ENCODE data around the gene CSRP1. TPM values are rescaled to one million over a fixed set of nuclear protein-coding genes. Genes with fewer than 3 reads are reported as not detected.

The CSRP1 gene
- total RNA-seq, 1 donor from 2014 or later, result 71.7 TPM

- intact Hi-C loops (cut with DNase I), result no loop called here
- no peak for DNase-seq (ENCODE audit: low spot score)
Observed at GRCh38 chr1:201466492-201466891, 40.4 kb downstream of the CSRP1 start.

DNA sequence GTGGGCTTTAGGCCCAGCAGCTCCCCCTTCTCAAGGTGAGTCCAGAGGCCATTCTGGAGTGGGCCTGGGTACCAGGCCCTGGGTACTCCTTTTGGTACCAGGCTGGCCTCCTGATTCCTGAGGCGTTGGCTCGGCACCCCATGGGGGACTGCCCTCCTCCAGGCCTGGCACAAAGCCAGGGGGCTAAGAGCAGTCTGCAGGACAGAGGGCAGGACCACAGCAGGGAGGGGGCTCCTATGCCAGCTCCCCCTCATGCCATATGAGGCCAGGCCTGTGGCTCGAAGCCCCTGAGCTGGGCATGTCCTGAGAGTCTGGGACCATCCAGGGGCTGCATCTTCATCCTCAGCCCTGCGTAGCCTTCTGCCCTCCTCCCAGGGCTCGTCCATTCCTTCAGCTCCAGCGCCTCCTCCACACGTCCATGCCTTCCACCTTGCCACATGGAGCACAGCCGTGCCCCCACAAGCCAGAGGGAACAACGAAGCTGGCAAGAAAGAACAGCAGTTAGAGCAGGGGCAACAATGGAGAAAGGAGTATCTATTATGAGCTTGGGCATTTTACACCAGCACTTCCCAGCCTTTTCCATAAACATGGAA lies 41.1 kb downstream of the CSRP1 start:
- no peak for DNase-seq (ENCODE audit: low spot score)
- intact Hi-C loops (cut with DNase I), result no loop called here

DNA sequence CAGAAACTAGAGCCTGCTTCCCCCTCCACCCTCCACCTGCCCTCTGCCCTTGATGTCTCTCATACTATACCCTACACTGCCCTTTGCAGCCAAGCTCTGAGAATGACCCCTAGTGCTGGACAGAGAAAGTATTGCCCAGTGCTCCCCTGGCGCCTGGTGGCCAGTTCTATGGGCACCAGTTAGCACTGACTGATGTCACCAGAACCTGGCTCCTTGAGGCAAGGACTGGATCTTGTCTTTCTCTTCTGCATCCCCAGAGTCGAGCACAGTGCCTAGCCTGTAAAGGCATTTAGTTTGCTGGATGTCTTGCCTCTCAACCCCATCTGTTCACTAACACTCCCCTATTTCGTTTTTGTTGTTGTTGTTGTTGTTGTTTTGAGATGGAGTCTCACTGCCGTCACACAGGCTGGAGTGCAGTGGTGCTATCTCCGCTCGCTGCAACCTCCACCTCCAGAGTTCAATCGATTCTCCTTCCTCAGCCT lies 43.8 kb downstream of the CSRP1 start:
- DNase-seq (ENCODE audit: low spot score), result no peak
- intact Hi-C loops (cut with DNase I), result loop anchor here (5.0 kb wide), 1 partner anchor 86 kb away; the partner anchor contains the start of gene TNNT2

DNA sequence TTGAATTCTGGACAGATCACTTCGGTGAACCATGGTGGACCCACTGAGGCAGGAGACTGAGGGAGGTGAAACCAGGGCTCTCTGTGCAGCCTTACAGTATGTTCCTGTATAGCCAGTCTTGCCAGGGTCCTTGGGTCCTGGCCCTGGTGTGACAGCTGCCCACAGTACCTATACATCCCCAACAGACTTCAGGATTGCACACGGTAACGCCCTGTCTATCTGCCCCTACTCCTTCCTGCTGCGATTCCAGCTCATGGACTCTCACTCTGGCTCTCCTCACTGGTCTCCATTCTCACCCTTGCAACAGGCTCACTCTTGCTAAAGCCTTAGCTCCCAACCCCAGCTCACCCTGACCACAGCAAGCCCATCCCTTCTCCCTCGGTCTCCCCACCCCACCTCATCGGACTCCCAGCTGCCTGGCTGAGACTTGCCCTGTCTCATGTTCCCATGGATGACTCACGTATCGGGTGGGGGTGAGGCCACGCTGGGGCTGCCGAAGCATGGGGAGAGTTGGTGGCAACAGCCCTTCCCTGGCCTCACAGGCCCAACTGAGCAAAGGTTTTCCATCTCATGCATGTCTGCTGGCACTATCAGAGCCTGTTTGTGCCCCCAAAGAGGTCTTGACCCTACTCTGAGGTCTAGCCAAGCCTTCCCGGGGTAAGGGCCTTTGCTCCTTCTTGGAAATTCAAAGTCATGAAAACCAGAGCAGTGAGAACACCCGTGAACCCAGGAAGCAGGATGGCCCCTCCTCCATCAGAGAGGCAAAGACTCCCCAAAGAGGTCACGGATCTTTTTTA lies 45.1 kb downstream of the CSRP1 start:
- intact Hi-C loops (cut with DNase I), result loop anchor here (5.0 kb wide), 1 partner anchor 85 kb away; the partner anchor contains the start of gene TNNT2
- DNase-seq (ENCODE audit: low spot score), result peak; percentile 91

DNA sequence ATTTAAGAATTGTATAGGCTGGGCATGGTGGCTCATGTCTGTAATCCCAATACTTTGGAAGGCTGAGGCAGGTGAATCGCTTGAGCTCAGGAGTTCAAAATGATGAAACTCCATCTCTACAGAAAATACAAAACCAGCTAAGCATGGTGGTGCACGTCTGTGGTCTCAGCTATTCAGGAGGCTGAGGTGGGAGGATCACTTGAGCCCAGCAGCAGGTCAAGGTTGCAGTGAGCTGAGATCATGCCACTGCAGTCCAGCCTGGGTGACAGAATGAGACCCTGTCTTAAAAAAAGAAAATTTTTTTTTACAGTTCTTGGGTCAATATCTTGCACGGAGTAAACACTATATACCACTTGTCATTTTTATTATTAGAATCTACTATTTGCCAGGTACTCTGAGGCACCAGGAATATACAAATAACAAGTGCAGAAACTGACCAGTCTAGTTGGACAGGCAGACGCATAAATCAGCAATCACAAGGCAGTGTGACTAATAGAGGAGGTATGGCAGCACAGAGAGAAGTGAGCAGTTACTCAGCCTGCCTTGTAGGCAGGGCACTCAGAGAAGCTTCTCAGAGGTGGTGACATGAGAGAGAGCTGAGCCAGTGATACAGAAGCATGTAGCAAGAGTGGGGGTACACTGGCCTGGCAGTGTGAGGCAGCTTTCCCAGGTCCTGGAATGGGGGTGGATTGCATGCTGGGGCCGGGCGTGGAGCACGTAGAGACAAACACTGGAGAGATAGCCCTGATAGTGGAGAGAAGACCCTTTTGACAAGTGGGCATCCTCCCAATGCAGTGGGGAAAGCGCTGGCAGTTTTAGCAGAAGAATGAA lies 45.9 kb downstream of the CSRP1 start:
- intact Hi-C loops (cut with DNase I), result loop anchor here (5.0 kb wide), 1 partner anchor 84 kb away; the partner anchor contains the start of gene TNNT2
- no peak for DNase-seq (ENCODE audit: low spot score)

DNA sequence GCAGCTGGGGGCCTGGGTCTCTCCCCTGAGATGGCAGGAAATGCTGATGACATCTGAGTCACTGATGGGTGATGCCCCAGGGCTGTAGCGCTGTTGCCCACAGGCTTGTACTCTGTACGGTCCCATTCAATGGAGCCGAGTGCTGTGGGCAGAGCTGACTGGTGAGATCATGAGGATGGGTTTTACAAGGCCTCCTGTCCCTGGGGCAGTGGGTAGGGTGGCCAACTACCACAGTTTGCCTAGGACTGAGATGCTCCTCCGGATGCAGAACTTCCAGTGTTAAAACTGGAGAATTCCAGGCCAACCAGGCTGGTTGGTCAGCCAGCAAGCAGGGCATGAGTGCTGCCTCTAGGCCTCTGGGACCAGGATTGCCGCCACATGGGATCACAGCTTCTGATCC lies 47.1 kb downstream of the CSRP1 start:
- no peak for DNase-seq (ENCODE audit: low spot score)
- intact Hi-C loops (cut with DNase I), result loop anchor here (5.0 kb wide), 1 partner anchor 82 kb away; the partner anchor contains the start of gene TNNT2

GRCh38 chr1:201459052-201459451 lies 47.9 kb downstream of the CSRP1 start:
- intact Hi-C loops (cut with DNase I), result no loop called here

DNA sequence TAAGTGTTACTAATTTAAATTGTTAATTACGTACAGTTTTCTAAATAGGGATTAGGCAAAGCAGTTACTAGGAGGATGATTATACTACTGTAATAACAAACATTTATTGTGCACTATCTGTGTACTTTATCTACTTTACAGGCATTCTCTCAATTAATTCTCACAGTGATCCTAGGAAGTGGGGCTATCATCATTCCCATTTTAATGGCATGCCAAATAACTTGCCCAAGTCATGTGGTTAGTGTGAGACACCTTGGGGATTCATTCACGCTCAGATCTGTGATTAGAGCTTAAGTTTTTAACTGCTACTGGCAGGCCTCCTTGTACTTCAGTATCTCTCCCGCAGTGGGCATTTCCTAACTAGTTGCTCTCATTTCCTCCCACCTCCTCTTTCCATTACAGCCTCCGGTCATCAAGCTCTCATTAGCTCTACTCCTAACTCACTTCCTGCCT lies 49.4 kb downstream of the CSRP1 start:
- intact Hi-C loops (cut with DNase I), result no loop called here
- no peak for DNase-seq (ENCODE audit: low spot score)

More at GRCh38 chr1:201459052-201459451, 47.9 kb downstream of the CSRP1 start:
- DNase-seq (ENCODE audit: low spot score), result no peak

GRCh38 chr1:201456499-201457309 lies 50.2 kb downstream of the CSRP1 start:
- DNase-seq (ENCODE audit: low spot score), result no peak
- intact Hi-C loops (cut with DNase I), result no loop called here

DNA sequence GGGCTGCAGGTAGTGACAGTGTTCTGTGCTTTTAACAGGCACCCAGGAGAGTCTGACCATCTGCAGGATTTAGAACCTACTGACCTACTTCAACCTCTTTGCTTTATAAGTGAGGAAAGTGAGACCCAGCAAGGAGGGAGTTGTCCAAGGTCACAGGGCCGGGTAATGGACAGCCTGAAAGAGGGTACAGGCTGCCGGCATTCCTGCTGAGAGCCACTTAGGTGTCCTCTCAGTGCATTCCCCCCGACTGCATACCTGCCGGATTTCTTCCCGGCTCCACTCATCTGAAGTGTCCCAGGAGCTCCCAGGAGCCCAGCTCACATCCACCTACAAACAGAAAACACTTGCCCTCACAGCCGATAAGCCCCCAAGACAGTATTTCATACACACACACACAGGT lies 51.8 kb downstream of the CSRP1 start:
- no peak for DNase-seq (ENCODE audit: low spot score)
- intact Hi-C loops (cut with DNase I), result no loop called here

GRCh38 chr1:201454608-201455007 lies 52.3 kb downstream of the CSRP1 start:
- intact Hi-C loops (cut with DNase I), result no loop called here
- no peak for DNase-seq (ENCODE audit: low spot score)

DNA sequence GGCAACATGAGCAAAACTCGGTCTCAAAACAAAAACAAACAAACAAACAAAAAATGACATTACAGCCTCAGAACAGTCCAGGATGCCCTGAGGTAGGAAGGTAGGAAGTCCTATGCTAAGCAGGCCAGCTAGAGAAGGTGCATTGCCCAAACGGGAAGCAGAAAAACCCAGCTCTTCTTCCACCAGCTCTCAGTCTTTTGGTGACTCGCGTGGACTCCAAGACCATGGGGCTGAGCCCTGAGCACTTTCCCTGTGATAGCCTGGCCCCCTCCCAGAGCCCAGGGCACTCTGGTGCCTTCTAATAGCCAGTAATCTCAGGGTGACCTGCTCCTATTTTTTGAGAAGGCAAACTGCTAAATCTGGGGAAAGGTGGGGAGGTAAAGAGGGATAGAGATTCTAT lies 54.1 kb downstream of the CSRP1 start:
- intact Hi-C loops (cut with DNase I), result no loop called here
- no peak for DNase-seq (ENCODE audit: low spot score)

- peak; percentile 90 for DNase-seq (ENCODE audit: low spot score)
- intact Hi-C loops (cut with DNase I), result loop anchor here (2.0 kb wide), 1 partner anchor 18 kb away; the partner anchor contains the start of gene PHLDA3
Observed at GRCh38 chr1:201450721-201451291, 56.1 kb downstream of the CSRP1 start.

- no peak for DNase-seq (ENCODE audit: low spot score)
- intact Hi-C loops (cut with DNase I), result loop anchor here (1.0 to 2.0 kb wide), 2 partner anchors 32 to 64 kb away; no protein-coding TSS in a partner anchor
Observed at GRCh38 chr1:201448990-201449389, 57.9 kb downstream of the CSRP1 start.

DNA sequence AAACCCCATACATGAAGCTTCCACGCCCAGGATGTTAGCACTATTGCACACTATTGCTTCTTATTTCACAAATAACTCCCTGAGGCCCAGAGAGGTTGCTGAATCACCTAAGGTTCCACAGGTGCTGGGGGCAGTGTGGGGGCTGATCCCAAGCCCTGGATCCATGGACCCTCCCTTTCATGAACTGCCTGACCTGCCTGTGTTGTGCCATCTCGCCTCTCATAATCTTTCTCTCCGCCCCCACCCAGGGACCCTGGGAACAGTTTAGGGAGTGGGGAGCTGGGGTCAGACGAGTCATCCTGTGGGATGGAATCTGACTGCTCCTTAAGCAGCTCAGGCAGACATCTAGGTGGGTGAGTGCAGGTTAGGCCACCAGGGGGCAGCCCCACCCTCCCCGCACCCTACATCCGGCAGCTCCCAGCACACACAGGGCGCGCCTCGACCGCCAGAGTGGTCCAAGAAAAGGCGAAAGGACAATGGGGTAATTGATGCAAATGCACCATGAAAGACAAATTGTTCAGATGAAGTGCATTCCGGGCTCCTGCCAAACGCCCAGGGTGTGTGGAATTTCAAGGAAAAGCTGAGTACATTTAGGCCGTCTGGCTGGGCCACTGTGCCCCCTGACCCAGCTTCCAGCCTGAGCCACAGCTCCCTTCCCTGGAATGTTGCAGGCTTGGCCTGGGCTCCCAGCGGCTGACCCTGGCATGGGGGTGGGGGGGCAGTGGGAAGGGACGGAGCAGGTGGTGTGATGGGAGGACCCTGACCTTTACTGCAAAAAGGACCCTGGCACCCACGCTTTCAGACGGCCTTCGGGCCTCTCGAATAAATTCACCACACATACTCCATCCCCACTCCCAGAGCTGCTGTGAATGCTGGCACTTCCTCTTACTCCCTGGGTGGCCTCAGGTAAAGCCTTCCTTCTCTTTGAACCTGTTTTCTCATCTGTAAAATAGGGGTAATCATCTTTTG lies 58.7 kb downstream of the CSRP1 start:
- intact Hi-C loops (cut with DNase I), result loop anchor here (1.0 to 2.0 kb wide), 2 partner anchors 33 to 65 kb away; no protein-coding TSS in a partner anchor
- peak; percentile 85 for DNase-seq (ENCODE audit: low spot score)

DNA sequence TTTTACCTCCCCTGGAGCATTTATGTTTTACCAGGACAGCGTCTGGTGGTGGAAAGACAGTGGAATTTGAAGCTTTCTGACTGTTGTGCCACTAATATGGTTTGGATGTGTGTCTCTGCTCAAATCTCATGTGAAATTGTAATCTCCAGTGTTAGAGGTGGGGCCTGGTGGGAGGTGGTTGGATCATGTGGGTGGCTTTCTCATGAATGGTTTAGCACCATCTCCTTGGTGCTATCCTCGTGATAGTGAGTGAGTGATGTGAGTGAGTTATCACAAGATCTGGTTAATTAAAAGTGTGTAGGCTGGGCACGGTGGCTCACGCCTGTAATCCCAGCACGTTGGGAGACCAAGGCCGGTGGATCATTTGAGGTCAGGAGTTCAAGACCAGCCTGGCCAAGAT lies 61.6 kb downstream of the CSRP1 start:
- no peak for DNase-seq (ENCODE audit: low spot score)
- intact Hi-C loops (cut with DNase I), result no loop called here

DNA sequence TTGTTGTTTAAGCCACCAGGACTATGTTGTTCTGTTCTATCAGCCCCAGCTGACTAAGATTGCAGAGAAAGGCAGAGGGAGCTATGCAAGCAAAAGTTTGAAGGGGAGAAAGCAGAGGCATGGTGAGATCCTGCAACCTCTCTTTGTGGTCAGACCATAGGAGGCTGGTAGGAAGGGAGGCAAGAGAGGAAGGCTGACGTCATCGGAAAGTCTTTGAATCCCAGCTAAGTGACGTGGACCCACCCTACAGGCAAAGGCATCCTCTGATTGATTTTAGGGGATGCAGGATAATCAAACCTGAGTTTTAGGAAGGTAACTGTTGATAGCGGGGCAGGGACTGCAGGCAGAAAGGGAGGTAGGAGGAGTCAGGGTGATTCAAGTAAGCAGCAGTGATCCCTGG lies 62.1 kb downstream of the CSRP1 start:
- no peak for DNase-seq (ENCODE audit: low spot score)
- intact Hi-C loops (cut with DNase I), result no loop called here

Measured in cardiac septum (tissue), 1 donor.